Stimulated activated naive CD8-positive, alpha-beta T cell treated with anti-CD3 and anti-CD28 coated beads, Interleukin-15, amount 100 ng/mL, for 72 hours (primary cell): Measurements from ENCODE around the gene COPS3.

Experiments
- ATAC-seq: fragments of 150-1000 bp; cut with Tn5 transposase; 2 replicates; pipeline ENCODE4 v1.10.0; 2021; ENCODE audit warnings: mild to moderate bottlenecking, moderate library complexity
- DNase-seq, 2 donors: peaks; one replicate each; pipeline ENCODE4 v3.0.0; 2021 to 2022
- H3K27ac Mint-ChIP-seq, 2 donors: one replicate each; pipeline ENCODE4 v1.8.0; 2022; ENCODE audit warnings: mild to moderate bottlenecking in 2 of 2, mixed read lengths in 2 of 2, moderate library complexity in 2 of 2
- H3K27me3 Mint-ChIP-seq: one replicate; pipeline ENCODE4 v1.8.0; 2022; ENCODE audit warnings: mixed read lengths
- H3K4me1 Mint-ChIP-seq: one replicate; pipeline ENCODE4 v1.8.0; 2022; ENCODE audit warnings: mild to moderate bottlenecking, mixed read lengths
- H3K4me3 Mint-ChIP-seq, 2 donors: one replicate each; pipeline ENCODE4 v1.8.0; 2022; ENCODE audit warnings: mild to moderate bottlenecking in 2 of 2, mixed read lengths in 2 of 2, moderate library complexity in 1 of 2
- H3K9me3 Mint-ChIP-seq, 2 donors: one replicate each; pipeline ENCODE4 v1.8.0; 2022; ENCODE audit warnings: mixed read lengths in 2 of 2

The COPS3 gene

GRCh38 chr17:17201271-17201670 lies 79.8 kb downstream of the COPS3 start:
- peaks cover 38% of the 10 kb centered on the region for H3K4me1 Mint-ChIP-seq
- peak overlapping the region in 1 of 2 donors; percentile 59 for H3K27ac Mint-ChIP-seq
- ATAC-seq (no peak), DNase-seq (no peak)
- no peaks in the 10 kb centered on the region for H3K27me3 Mint-ChIP-seq
- H3K9me3 Mint-ChIP-seq, result no peaks in the 10 kb centered on the region
- H3K4me3 Mint-ChIP-seq, result no peak overlapping the region

GRCh38 chr17:17200831-17201230 lies 80.2 kb downstream of the COPS3 start:
- no peak for ATAC-seq
- H3K4me1 Mint-ChIP-seq, result peaks cover 37% of the 10 kb centered on the region
- H3K27me3 Mint-ChIP-seq, result no peaks in the 10 kb centered on the region
- no peak for DNase-seq
- peak overlapping the region in 1 of 2 donors; percentile 59 for H3K27ac Mint-ChIP-seq
- H3K9me3 Mint-ChIP-seq, result no peaks in the 10 kb centered on the region
- no peak overlapping the region for H3K4me3 Mint-ChIP-seq

GRCh38 chr17:17200311-17200710 lies 80.7 kb downstream of the COPS3 start:
- H3K4me1 Mint-ChIP-seq, result peaks cover 32% of the 10 kb centered on the region
- H3K4me3 Mint-ChIP-seq, result no peak overlapping the region
- ATAC-seq (no peak), DNase-seq (no peak)
- no peak overlapping the region for H3K27ac Mint-ChIP-seq
- H3K9me3 Mint-ChIP-seq, result no peaks in the 10 kb centered on the region
- H3K27me3 Mint-ChIP-seq, result no peaks in the 10 kb centered on the region

- no peak overlapping the region for H3K27ac Mint-ChIP-seq
- peaks cover 12% of the 10 kb centered on the region for H3K4me1 Mint-ChIP-seq
- H3K9me3 Mint-ChIP-seq, result no peaks in the 10 kb centered on the region
- no peak overlapping the region for H3K4me3 Mint-ChIP-seq
- H3K27me3 Mint-ChIP-seq, result no peaks in the 10 kb centered on the region
- ATAC-seq, result no peak
- DNase-seq, result no peak
Observed at GRCh38 chr17:17198281-17198680, 82.8 kb downstream of the COPS3 start.

- H3K4me1 Mint-ChIP-seq, result peaks cover 6% of the 10 kb centered on the region
- H3K27me3 Mint-ChIP-seq, result no peaks in the 10 kb centered on the region
- H3K9me3 Mint-ChIP-seq, result no peaks in the 10 kb centered on the region
- DNase-seq (no peak), ATAC-seq (no peak)
- no peak overlapping the region for H3K4me3 Mint-ChIP-seq
- H3K27ac Mint-ChIP-seq, result no peak overlapping the region
Observed at GRCh38 chr17:17196776-17197175, 84.3 kb downstream of the COPS3 start.
